ENCODE measurements around the gene KIF26A. TPM values are rescaled to one million over a fixed set of nuclear protein-coding genes. Genes with fewer than 3 reads are reported as not detected.

Gene KIF26A
- total and polyA plus RNA-seq, 2 of the 13 experiments (the other 11 are each of a cell fraction or from before 2014, with no cell fraction given): not detected

DNA sequence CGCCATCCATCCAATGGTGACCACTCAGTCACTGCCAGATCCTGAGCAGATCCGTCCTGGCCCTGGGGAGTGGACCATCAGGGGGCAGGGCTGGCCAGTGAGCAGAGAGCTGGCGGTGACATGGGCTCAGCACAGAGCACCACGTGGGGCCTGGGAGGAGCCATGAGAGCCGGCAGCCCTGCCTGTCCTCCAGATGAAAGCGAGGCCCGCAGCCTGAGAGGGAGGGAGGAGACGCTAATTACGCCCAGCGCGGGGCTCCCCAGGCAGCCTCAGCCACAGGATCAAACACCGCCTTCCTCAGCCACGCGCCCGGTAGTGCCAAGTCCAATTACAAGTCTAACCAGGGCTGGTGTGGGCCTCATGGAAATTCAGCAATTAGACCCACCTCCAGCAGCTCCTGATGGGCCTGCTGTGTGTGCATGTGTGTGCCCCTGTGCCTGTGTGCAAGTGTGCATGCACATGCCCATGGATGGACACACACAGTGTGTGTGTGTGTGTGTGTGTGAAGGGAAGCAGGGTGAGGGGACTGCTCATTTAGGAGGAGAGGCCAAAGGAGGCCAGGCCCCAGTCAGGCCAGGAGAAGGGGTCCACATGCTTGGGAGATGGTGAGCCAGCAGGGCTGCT lies 68.0 kb downstream of the KIF26A start (continued):
- TF ChIP-seq ZNF577 (CRISPR knock-in tag; IDR thresholded peaks at IDR 0.05; ENCODE audit: borderline replicate concordance, low read depth): no peak
- TF ChIP-seq ATF5 (CRISPR knock-in tag; IDR thresholded peaks at IDR 0.05; ENCODE audit: low read depth): no peak
- no peak for TF ChIP-seq MZF1 (CRISPR knock-in tag; IDR thresholded peaks at IDR 0.05; ENCODE audit: borderline replicate concordance)
- no peak for TF ChIP-seq HNF4G (IDR thresholded peaks at IDR 0.05; ENCODE audit: borderline replicate concordance, low read depth, low read length)
- TF ChIP-seq HNF4G (CRISPR knock-in tag; IDR thresholded peaks at IDR 0.05; ENCODE audit: borderline replicate concordance, low read depth): no peak
- TF ChIP-seq YEATS4 (CRISPR knock-in tag; IDR thresholded peaks at IDR 0.05; ENCODE audit: borderline replicate concordance): no peak
- TF ChIP-seq LRRFIP1 (CRISPR knock-in tag; conservative IDR thresholded peaks at IDR 0.05): no peak
- no peak for TF ChIP-seq ZNF329 (CRISPR knock-in tag; IDR thresholded peaks at IDR 0.05; ENCODE audit: low read depth)
- TF ChIP-seq ZNF687 (CRISPR knock-in tag; IDR thresholded peaks at IDR 0.05): peak; percentile 47; the same call in 1 of the 2 replicates
- no peak for TF ChIP-seq REPIN1 (CRISPR knock-in tag; IDR thresholded peaks at IDR 0.05; ENCODE audit: borderline replicate concordance, low read depth)
- no peak for TF ChIP-seq ZFP36L2 (CRISPR knock-in tag; IDR thresholded peaks at IDR 0.05)
- peak; percentile 60 for TF ChIP-seq TCF7 (IDR thresholded peaks at IDR 0.05; ENCODE audit: low read depth)
- TF ChIP-seq SNAPC4 (CRISPR knock-in tag; IDR thresholded peaks at IDR 0.05): no peak
- no peak for TF ChIP-seq ZNF264 (CRISPR knock-in tag; IDR thresholded peaks at IDR 0.05)
- TF ChIP-seq, protein P1, sequence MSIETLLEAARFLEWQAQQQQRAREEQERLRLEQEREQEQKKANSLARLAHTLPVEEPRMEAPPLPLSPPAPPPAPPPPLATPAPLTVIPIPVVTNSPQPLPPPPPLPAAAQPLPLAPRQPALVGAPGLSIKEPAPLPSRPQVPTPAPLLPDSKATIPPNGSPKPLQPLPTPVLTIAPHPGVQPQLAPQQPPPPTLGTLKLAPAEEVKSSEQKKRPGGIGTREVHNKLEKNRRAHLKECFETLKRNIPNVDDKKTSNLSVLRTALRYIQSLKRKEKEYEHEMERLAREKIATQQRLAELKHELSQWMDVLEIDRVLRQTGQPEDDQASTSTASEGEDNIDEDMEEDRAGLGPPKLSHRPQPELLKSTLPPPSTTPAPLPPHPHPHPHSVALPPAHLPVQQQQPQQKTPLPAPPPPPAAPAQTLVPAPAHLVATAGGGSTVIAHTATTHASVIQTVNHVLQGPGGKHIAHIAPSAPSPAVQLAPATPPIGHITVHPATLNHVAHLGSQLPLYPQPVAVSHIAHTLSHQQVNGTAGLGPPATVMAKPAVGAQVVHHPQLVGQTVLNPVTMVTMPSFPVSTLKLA (IDR thresholded peaks at IDR 0.05): peak; percentile 83

Data from HepG2 (cell line).